Effector CD8-positive, alpha-beta T cell (primary cell): ENCODE data around the gene SNED1.

Experiments used
- DNase-seq: peaks from one replicate; lab custom pipeline; 2025; lab: John Stamatoyannopoulos, UW

SNED1 gene

GRCh38 chr2:241109210-241110088 is 111.0 kb downstream of the SNED1 start:
- DNase-seq = no peak

GRCh38 chr2:241110089-241110606 is 111.7 kb downstream of the SNED1 start:
- no peak for DNase-seq

GRCh38 chr2:241110607-241111439 is 112.4 kb downstream of the SNED1 start:
- DNase-seq = no peak

GRCh38 chr2:241111440-241111805 is 113.0 kb downstream of the SNED1 start:
- no peak for DNase-seq

- no peak for DNase-seq
Measured at GRCh38 chr2:241112046-241112445, 113.6 kb downstream of the SNED1 start.

GRCh38 chr2:241112592-241112991 is 114.2 kb downstream of the SNED1 start:
- DNase-seq = no peak

GRCh38 chr2:241114836-241115235 is 116.4 kb downstream of the SNED1 start:
- no peak for DNase-seq

GRCh38 chr2:241115361-241115760 is 116.9 kb downstream of the SNED1 start:
- no peak for DNase-seq

- DNase-seq = no peak
Measured at GRCh38 chr2:241116606-241117560, 118.5 kb downstream of the SNED1 start.

GRCh38 chr2:241118737-241119505 is 120.5 kb downstream of the SNED1 start:
- no peak for DNase-seq

- DNase-seq = no peak
Measured at GRCh38 chr2:241120440-241120839, 122.0 kb downstream of the SNED1 start.

- no peak for DNase-seq
Measured at GRCh38 chr2:241121008-241121407, 122.6 kb downstream of the SNED1 start.

- DNase-seq = no peak
Measured at GRCh38 chr2:241122376-241123002, 124.1 kb downstream of the SNED1 start.

- no peak for DNase-seq
Measured at GRCh38 chr2:241123816-241124536, 125.6 kb downstream of the SNED1 start.

GRCh38 chr2:241125626-241126025 is 127.2 kb downstream of the SNED1 start:
- DNase-seq = no peak

- no peak for DNase-seq
Measured at GRCh38 chr2:241126201-241126611, 127.8 kb downstream of the SNED1 start.

GRCh38 chr2:241126771-241127202 is 128.4 kb downstream of the SNED1 start:
- no peak for DNase-seq

- no peak for DNase-seq
Measured at GRCh38 chr2:241128266-241128665, 129.8 kb downstream of the SNED1 start.

GRCh38 chr2:241129086-241129871 is 130.9 kb downstream of the SNED1 start:
- no peak for DNase-seq
